WI38 (cell line): ENCODE data around the gene NDUFS1.
"Not testable (repeated sequence)": the region's sequence is repeated elsewhere in the genome, so short reads cannot be mapped to it uniquely, and the experiment has no call there.

Experiments used
- H3K4me3 ChIP-seq: 2 replicates; pipeline ENCODE4 v1.5.1; 2011; ENCODE audit warnings: low read depth, mild to moderate bottlenecking, control low read depth, low read length
- TF ChIP-seq, protein P1 (sequence below): IDR thresholded peaks from 2 replicates; pipeline ENCODE4 v1.5.1; 2012; ENCODE audit warnings: low read depth, mild to moderate bottlenecking, control low read depth, low read length

The NDUFS1 gene

DNA sequence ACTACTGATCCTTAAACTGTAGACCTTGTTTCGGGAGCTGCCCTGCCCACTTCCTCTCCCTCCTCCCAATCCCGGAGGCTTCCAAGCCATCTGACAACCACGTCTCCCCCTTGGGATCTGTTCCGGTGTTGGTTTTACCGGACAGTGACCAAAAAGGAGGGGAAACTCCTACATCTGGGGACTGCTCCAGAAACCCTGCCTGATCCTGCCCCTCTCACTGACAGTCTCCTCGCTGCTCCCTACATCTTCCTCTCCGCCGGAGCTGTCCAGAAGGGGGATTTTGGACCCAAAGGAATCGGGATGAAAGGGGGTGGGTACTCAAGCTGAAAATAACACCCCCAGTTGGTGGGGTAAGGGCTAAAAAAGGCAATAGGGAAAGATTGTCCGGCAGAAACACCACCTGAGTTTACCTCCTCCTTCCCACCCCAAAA is 74.8 kb downstream of the NDUFS1 start:
- peak overlapping the region; percentile 68 for H3K4me3 ChIP-seq
- TF ChIP-seq, protein P1, sequence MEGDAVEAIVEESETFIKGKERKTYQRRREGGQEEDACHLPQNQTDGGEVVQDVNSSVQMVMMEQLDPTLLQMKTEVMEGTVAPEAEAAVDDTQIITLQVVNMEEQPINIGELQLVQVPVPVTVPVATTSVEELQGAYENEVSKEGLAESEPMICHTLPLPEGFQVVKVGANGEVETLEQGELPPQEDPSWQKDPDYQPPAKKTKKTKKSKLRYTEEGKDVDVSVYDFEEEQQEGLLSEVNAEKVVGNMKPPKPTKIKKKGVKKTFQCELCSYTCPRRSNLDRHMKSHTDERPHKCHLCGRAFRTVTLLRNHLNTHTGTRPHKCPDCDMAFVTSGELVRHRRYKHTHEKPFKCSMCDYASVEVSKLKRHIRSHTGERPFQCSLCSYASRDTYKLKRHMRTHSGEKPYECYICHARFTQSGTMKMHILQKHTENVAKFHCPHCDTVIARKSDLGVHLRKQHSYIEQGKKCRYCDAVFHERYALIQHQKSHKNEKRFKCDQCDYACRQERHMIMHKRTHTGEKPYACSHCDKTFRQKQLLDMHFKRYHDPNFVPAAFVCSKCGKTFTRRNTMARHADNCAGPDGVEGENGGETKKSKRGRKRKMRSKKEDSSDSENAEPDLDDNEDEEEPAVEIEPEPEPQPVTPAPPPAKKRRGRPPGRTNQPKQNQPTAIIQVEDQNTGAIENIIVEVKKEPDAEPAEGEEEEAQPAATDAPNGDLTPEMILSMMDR, result no peak

DNA sequence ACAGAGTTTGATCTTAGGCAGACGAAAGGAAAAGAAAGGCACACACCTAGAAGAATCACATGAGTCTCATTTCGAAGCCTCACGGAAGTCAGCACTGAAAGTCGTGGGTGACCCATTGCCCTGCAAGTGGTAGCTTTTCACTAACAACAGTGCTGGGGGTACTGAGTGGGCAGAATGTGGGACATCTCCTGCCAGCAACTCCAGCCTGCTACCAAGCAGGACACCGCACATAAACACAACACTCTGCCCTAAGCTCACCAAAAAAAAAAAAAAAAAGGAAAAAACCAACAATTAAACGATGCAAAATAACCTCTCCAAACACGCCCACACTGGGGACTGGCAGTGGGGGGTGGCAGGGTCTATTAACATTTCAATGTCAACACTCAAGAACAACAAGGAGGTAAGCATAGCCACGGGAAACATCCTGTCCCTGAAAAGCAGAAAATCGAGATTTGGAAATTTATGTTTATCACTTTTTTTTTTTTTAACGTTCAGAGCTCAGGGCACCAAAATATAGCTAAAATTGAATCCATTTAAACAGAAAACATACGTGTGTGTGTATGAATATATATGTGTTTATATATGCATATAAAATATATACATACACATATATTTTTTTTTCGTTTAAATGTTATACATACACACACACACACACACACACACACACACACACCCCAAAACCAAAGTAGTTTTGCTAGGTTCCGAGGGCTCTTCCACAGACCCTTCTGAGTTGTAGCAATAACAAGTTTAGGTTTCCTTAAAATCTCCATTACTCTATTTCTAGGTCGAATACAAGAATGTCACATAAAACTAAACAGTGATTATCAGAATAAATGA is 75.4 kb downstream of the NDUFS1 start:
- peak overlapping the region; percentile 68 for H3K4me3 ChIP-seq
- TF ChIP-seq, protein P1, result no peak

DNA sequence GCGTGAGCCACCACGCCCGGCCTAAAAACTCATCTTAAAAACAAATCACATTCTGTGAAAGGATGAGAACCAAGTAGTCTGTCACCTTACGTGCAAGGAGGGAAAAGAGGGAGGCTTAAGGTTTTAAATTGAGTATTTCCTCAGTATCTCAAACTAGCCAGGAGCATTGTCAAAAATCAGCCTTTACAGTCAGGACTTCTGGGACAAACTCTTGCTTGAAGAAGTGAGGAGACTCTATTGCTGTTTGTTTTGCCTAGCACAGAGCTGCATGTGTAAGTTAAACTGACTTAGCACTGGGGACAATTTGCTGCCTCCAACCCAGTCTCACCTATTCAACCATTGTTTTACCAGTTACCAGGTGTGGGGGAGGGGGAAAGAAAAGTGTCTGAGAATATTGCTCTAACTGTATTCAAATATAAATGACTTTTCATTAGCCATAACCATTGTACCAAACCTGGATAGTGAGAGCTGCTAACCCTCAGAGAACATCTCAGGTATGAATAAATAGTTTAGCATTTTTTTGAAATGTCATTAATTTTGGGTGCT is 76.9 kb downstream of the NDUFS1 start:
- H3K4me3 ChIP-seq, result no peak overlapping the region

DNA sequence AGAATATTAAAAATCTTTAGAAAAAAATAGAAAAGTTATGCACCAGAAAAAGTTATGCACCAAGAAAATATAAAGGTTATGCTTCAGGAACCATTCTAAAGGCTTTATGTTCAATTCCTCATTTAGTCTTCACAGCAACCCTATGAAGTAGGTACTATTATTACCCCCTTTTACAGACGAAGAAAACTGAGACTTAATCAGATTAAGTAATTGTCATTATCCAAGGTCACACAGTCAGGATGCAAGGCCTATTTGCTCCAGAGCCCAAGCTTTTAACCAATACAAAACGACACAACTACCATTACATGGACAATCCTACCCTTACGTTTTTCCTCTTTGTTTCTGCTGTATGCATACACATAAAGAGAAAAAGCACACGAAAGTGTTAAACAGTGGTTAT is 78.3 kb downstream of the NDUFS1 start:
- no peak overlapping the region for H3K4me3 ChIP-seq
- TF ChIP-seq, protein P1, result no peak

More for the DNA sequence above, 76.9 kb downstream of the NDUFS1 start:
- TF ChIP-seq, protein P1, result no peak

DNA sequence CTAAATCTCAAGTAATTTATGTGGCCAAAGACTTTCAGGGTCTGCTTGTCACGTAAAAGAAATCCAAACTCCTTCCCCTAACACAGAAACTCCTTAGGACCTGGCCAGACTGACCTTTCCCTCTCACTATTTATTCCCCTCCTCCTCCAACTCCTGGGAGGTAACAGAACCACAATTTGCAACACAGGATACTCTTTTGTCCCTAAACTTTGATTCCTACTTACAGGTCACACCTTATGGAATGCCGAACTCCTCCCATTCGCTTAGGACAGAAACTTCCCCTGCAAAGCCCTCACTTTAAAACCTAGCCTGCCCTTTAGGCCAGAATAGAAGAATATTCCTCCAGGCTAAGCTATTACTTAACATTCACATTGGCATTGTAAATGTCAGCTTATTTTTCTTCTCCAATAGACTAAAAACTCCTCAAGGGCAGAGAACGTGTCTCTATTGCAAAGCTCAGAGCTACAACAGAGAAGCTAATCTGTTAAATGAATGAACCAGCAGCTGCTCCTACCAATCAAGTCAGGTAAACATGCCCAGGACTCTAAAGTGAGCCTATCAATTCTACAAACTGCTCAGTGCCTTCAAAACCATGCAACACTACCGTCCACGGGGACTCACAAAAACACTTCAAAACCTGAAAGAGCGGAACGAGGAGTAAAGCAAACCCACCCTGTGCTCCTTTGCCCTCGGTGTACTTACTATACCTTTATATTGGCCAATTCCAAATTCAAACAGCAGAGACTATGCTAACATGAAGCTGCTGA is 79.4 kb downstream of the NDUFS1 start:
- no peak overlapping the region for H3K4me3 ChIP-seq
- TF ChIP-seq, protein P1, result no peak

DNA sequence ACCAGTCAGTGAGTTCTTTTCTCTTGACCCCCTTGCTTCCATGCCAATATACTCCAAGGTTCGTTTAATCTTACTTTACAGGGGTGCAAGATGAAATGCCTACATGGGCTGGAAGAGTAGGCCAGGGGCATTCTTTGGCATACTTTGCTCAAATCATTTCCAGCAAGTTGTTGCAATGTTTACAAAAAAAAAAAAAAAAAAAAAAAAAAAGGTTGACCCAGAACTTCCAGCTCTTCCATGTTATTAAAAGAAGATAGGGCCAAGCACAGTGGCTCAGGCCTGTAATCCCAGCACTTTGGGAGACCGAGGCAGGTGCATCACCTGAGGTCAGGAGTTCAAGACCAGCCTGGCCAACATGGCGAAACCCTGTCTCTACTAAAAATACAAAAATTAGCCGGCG is 81.4 kb downstream of the NDUFS1 start:
- not testable (repeated sequence) for H3K4me3 ChIP-seq

DNA sequence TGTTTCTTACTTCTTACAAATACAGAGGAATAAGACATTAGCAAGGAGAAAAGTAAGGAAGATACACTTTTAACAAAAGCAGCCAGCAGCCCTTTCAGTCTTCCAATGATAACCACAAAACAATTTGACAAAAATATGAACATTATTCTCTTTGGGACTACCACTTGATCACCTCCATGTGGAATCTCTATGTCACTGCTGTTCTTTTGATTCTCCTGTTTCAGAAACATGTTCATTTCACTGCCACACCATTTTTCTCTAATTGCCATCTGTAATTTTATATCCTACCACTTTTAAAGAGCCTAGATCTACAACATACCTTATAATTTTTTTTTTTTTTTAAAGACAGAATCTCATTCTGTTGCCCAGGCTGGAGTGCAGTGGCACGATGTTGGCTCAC is 84.1 kb downstream of the NDUFS1 start:
- TF ChIP-seq, protein P1, result no peak
- H3K4me3 ChIP-seq, result no peak overlapping the region
